OCI-LY1 (cell line): ENCODE measurements around the gene EXOSC3.
"Not testable (repeated sequence)": the region's sequence is repeated elsewhere in the genome, so short reads cannot be mapped to it uniquely, and the experiment has no call there.

Experiments
- H2AFZ ChIP-seq: fragments of 200-600 bp; sonication (generic), shearing (Covaris generic); 2 replicates; pipeline ENCODE4 v1.6.0; 2014; ENCODE audit warnings: antibody characterized with exemption, mild to moderate bottlenecking, low read length
- H3F3A ChIP-seq: fragments of 200-600 bp; sonication (generic), shearing (Covaris generic); 2 replicates; pipeline ENCODE4 v1.6.0; 2014; ENCODE audit warnings: mild to moderate bottlenecking, antibody characterized with exemption, low read length, moderate library complexity; ENCODE audit not compliant: insufficient read depth
- H3K27ac ChIP-seq: fragments of 200-600 bp; sonication (generic); 2 replicates; pipeline ENCODE4 v1.5.1; 2014; ENCODE audit warnings: low read length, mixed run types, mild to moderate bottlenecking, low read depth; ENCODE audit not compliant: poor library complexity, severe bottlenecking
- H3K27me3 ChIP-seq: fragments of 200-600 bp; sonication (generic); 2 replicates; pipeline ENCODE4 v1.6.0; 2014; ENCODE audit warnings: antibody characterized with exemption, mild to moderate bottlenecking, low read length, moderate library complexity; ENCODE audit not compliant: insufficient read depth
- H3K36me3 ChIP-seq: fragments of 200-600 bp; sonication (generic); 2 replicates; pipeline ENCODE4 v1.6.1; 2014; ENCODE audit warnings: mild to moderate bottlenecking, antibody characterized with exemption, low read length, moderate library complexity, mixed read lengths; ENCODE audit not compliant: insufficient read depth
- H3K4me1 ChIP-seq: fragments of 200-600 bp; sonication (generic); 2 replicates; pipeline ENCODE4 v1.5.1; 2014; ENCODE audit warnings: mild to moderate bottlenecking, low read length, moderate library complexity; ENCODE audit not compliant: insufficient read depth, severe bottlenecking
- H3K4me2 ChIP-seq: fragments of 200-600 bp; sonication (generic), shearing (Covaris generic); 2 replicates; pipeline ENCODE4 v1.6.1; 2014; ENCODE audit warnings: low read length
- H3K4me3 ChIP-seq: fragments of 200-600 bp; sonication (generic); 2 replicates; pipeline ENCODE4 v1.5.1; 2014; ENCODE audit warnings: low read length, low read depth, mild to moderate bottlenecking, mixed read lengths; ENCODE audit not compliant: poor library complexity, severe bottlenecking
- H3K79me2 ChIP-seq: fragments of 200-600 bp; shearing (Covaris generic); 2 replicates; pipeline ENCODE4 v1.6.1; 2016; ENCODE audit warnings: mixed run types, low read length, mixed read lengths; ENCODE audit not compliant: insufficient read depth
- H3K9ac ChIP-seq: fragments of 200-600 bp; sonication (generic), shearing (Covaris generic); 2 replicates; pipeline ENCODE4 v1.6.1; 2014; ENCODE audit warnings: mild to moderate bottlenecking, low read length, mixed read lengths
- H3K9me2 ChIP-seq: fragments of 200-600 bp; sonication (generic), shearing (Covaris generic); 2 replicates; pipeline ENCODE4 v1.6.1; 2014; ENCODE audit warnings: low read depth, mild to moderate bottlenecking, low read length, mixed read lengths
- H3K9me3 ChIP-seq: fragments of 200-600 bp; shearing (Covaris generic); 2 replicates; pipeline ENCODE4 v1.6.1; 2014; ENCODE audit warnings: low read length, mixed read lengths
- H4K20me1 ChIP-seq: fragments of 200-600 bp; sonication (generic), shearing (Covaris generic); 2 replicates; pipeline ENCODE4 v1.6.0; 2016; ENCODE audit warnings: mild to moderate bottlenecking, low read length; ENCODE audit not compliant: insufficient read depth
- CTCF ChIP-seq: fragments of 200-600 bp; sonication (generic), shearing (Covaris generic); IDR thresholded peaks from 2 replicates; pipeline ENCODE4 v1.5.1; 2017; ENCODE audit warnings: mild to moderate bottlenecking, antibody characterized with exemption, low read length, moderate library complexity, mixed read lengths
- EZH2 ChIP-seq: fragments of 200-600 bp; sonication (generic), shearing (Covaris generic); IDR thresholded peaks from 2 replicates; pipeline ENCODE4 v1.8.0; 2017; ENCODE audit warnings: borderline replicate concordance, mixed run types, mild to moderate bottlenecking, antibody characterized with exemption, low read length, moderate library complexity, mixed read lengths

EXOSC3 gene

GRCh38 chr9:37769995-37770394 is 14.9 kb downstream of the EXOSC3 start:
- Histone ChIP-seq H3K27ac (no peak overlapping the region), H3K4me2 (no peak overlapping the region), H3K4me1 (no peaks in the 10 kb centered on the region), H3K27me3 (no peaks in the 10 kb centered on the region), H3K9me3 (no peaks in the 10 kb centered on the region), H3K36me3 (peaks cover 50% of the 10 kb centered on the region), H4K20me1 (no peaks in the 10 kb centered on the region), H3K79me2 (no peaks in the 10 kb centered on the region), H2AFZ (no peak overlapping the region), H3F3A (no peaks in the 10 kb centered on the region), H3K9me2 (no peaks in the 10 kb centered on the region), H3K4me3 (no peak overlapping the region), H3K9ac (no peak overlapping the region)
- TF ChIP-seq EZH2 (no peak), CTCF (no peak)

- H3F3A ChIP-seq: no peaks in the 10 kb centered on the region
- H3K27me3 ChIP-seq: no peaks in the 10 kb centered on the region
- H3K4me3 ChIP-seq: no peak overlapping the region
- no peaks in the 10 kb centered on the region for H3K79me2 ChIP-seq
- H2AFZ ChIP-seq: no peak overlapping the region
- H4K20me1 ChIP-seq: no peaks in the 10 kb centered on the region
- H3K4me2 ChIP-seq: no peak overlapping the region
- no peak overlapping the region for H3K27ac ChIP-seq
- H3K4me1 ChIP-seq: no peaks in the 10 kb centered on the region
- peaks cover 48% of the 10 kb centered on the region for H3K36me3 ChIP-seq
- TF ChIP-seq CTCF (no peak), EZH2 (no peak)
- no peaks in the 10 kb centered on the region for H3K9me3 ChIP-seq
- no peaks in the 10 kb centered on the region for H3K9me2 ChIP-seq
- no peak overlapping the region for H3K9ac ChIP-seq
Measured at GRCh38 chr9:37769306-37769705, 15.6 kb downstream of the EXOSC3 start.

- not testable (repeated sequence) for H3K4me2 ChIP-seq, H3K9me3 ChIP-seq, H3K79me2 ChIP-seq, H3K9ac ChIP-seq, H3K9me2 ChIP-seq, H2AFZ ChIP-seq, H3K27ac ChIP-seq, H3K27me3 ChIP-seq, H3F3A ChIP-seq, H4K20me1 ChIP-seq, H3K4me1 ChIP-seq, H3K4me3 ChIP-seq
- peaks cover 28% of the 10 kb centered on the region for H3K36me3 ChIP-seq
Measured at GRCh38 chr9:37765263-37765662, 19.6 kb downstream of the EXOSC3 start.

GRCh38 chr9:37761511-37761910 is 23.4 kb downstream of the EXOSC3 start:
- no peaks in the 10 kb centered on the region for H3K4me1 ChIP-seq
- H2AFZ ChIP-seq: no peak overlapping the region
- H3K4me3 ChIP-seq: no peak overlapping the region
- H3K27ac ChIP-seq: no peak overlapping the region
- no peaks in the 10 kb centered on the region for H3K9me3 ChIP-seq
- H3K9me2 ChIP-seq: no peaks in the 10 kb centered on the region
- TF ChIP-seq CTCF (no peak), EZH2 (no peak)
- peaks cover 24% of the 10 kb centered on the region for H3K36me3 ChIP-seq
- no peaks in the 10 kb centered on the region for H3K79me2 ChIP-seq
- 0 out of 2 replicates have a peak, but pooled peaks cover 3% of the 10 kb centered on the region for H3F3A ChIP-seq
- no peak overlapping the region for H3K4me2 ChIP-seq
- no peaks in the 10 kb centered on the region for H3K27me3 ChIP-seq
- no peak overlapping the region for H3K9ac ChIP-seq
- H4K20me1 ChIP-seq: no peaks in the 10 kb centered on the region
